ENCODE data around the gene APOOL. TPM values are rescaled to one million over a fixed set of nuclear protein-coding genes. Genes with fewer than 3 reads are reported as not detected.

Gene APOOL
- total and polyA plus RNA-seq, 9 of the 15 experiments (the other 6 are each of a cell fraction or from before 2014, with no cell fraction given): 4.6 to 20.5 (median 10.2) TPM

DNA sequence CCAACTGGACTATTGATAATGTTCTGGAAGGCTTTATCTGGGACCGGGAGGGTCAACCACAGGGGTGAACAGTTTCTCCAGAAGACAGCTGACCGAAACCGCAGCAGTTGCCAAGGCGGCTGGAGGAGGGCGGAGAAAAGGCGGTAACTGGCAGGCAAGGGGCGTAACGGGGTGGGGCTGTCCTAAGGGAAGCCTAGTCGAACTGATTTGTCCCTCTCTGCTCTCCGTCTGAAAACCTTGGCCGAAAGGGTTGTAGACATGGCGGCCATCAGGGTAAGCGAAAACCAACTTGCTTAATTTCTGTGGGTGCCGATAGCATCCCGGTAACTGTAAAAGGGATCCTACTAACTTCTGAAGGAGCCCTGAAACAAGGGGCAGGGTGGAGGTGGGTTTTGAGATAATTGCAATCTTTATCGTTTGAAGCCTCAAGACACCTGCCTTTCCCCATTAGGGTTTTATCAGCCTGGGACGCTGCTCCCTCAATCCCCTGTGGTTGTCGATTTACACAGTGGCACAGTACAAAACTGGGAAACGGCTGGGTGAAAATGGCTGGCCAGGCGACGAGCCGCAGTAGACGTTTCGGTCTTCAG is at the start of gene APOOL (continued):
- no peak for TF ChIP-seq ZNF707 (CRISPR knock-in tag; conservative IDR thresholded peaks at IDR 0.05)
- no peak for TF ChIP-seq ETV1 (tag; conservative IDR thresholded peaks at IDR 0.05; ENCODE audit: low read depth)
- no peak for TF ChIP-seq CBX5 (IDR thresholded peaks at IDR 0.05; ENCODE audit: borderline replicate concordance, low read depth)
- TF ChIP-seq ZNF764 (CRISPR knock-in tag; IDR thresholded peaks at IDR 0.05; ENCODE audit: low read depth): no peak
- no peak for TF ChIP-seq ZNF282 (CRISPR knock-in tag; IDR thresholded peaks at IDR 0.05)
- TF ChIP-seq BRF1 (IDR thresholded peaks at IDR 0.05; ENCODE audit: borderline replicate concordance, extremely low read depth, insufficient read length): no peak
- TF ChIP-seq BCL6 (CRISPR knock-in tag; IDR thresholded peaks at IDR 0.05): no peak
- TF ChIP-seq SMARCE1 (IDR thresholded peaks at IDR 0.05): no peak
- no peak for TF ChIP-seq ZNF134 (CRISPR knock-in tag; conservative IDR thresholded peaks at IDR 0.05)
- TF ChIP-seq HLTF (IDR thresholded peaks at IDR 0.05): no peak
- TF ChIP-seq, protein P1, sequence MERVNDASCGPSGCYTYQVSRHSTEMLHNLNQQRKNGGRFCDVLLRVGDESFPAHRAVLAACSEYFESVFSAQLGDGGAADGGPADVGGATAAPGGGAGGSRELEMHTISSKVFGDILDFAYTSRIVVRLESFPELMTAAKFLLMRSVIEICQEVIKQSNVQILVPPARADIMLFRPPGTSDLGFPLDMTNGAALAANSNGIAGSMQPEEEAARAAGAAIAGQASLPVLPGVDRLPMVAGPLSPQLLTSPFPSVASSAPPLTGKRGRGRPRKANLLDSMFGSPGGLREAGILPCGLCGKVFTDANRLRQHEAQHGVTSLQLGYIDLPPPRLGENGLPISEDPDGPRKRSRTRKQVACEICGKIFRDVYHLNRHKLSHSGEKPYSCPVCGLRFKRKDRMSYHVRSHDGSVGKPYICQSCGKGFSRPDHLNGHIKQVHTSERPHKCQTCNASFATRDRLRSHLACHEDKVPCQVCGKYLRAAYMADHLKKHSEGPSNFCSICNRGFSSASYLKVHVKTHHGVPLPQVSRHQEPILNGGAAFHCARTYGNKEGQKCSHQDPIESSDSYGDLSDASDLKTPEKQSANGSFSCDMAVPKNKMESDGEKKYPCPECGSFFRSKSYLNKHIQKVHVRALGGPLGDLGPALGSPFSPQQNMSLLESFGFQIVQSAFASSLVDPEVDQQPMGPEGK (CRISPR knock-in tag; IDR thresholded peaks at IDR 0.05; ENCODE audit: borderline replicate concordance): no peak
- no peak for TF ChIP-seq PURB (CRISPR knock-in tag; IDR thresholded peaks at IDR 0.05; ENCODE audit: low read depth)
- no peak for TF ChIP-seq CBX1 (IDR thresholded peaks at IDR 0.05; ENCODE audit: low read depth)
- no peak for TF ChIP-seq SFPQ (IDR thresholded peaks at IDR 0.05; ENCODE audit: low read depth, low read length)
- no peak for TF ChIP-seq NCOA4 (IDR thresholded peaks at IDR 0.05; ENCODE audit: partially characterized antibody)
- no peak for TF ChIP-seq MCM5 (IDR thresholded peaks at IDR 0.05; ENCODE audit: low read depth)
- TF ChIP-seq NR1H2 (CRISPR knock-in tag; IDR thresholded peaks at IDR 0.05): no peak
- TF ChIP-seq GATA2 (CRISPR knock-in tag; IDR thresholded peaks at IDR 0.05): no peak
- no peak for TF ChIP-seq PHTF2 (CRISPR knock-in tag; IDR thresholded peaks at IDR 0.05)
- TF ChIP-seq TFAM (CRISPR knock-in tag; conservative IDR thresholded peaks at IDR 0.05): no peak
- no peak for TF ChIP-seq ZNF174 (CRISPR knock-in tag; IDR thresholded peaks at IDR 0.05)
- peak; percentile 64; the same call in 1 of the 2 replicates for TF ChIP-seq PHF8 (IDR thresholded peaks at IDR 0.05; ENCODE audit: borderline replicate concordance, low read length)
- TF ChIP-seq ZNF551 (CRISPR knock-in tag; IDR thresholded peaks at IDR 0.05): no peak
- TF ChIP-seq L3MBTL2 (IDR thresholded peaks at IDR 0.05): 0 out of 2 replicates have a peak, but pooled peaks have one; percentile 12
- TF ChIP-seq ZSCAN29 (IDR thresholded peaks at IDR 0.05): no peak
- TF ChIP-seq KLF6 (CRISPR knock-in tag; IDR thresholded peaks at IDR 0.05; ENCODE audit: borderline replicate concordance): no peak
